ENCODE measurements around the gene XPNPEP1. TPM values are rescaled to one million over a fixed set of nuclear protein-coding genes. Genes with fewer than 3 reads are reported as not detected.

XPNPEP1 gene
- polyA plus RNA-seq, 1 of the 3 experiments (the other 2 are of a cell fraction), result 167 TPM

GRCh38 chr10:109894516-109894915, 28.8 kb downstream of the XPNPEP1 start:
- POLR2A ChIA-PET, result no interaction called here
- no peak overlapping the region for H3K9ac ChIP-seq

More at GRCh38 chr10:109894516-109894915, 28.8 kb downstream of the XPNPEP1 start:
- TF ChIP-seq FOXJ3 (CRISPR knock-in tag; IDR thresholded peaks at IDR 0.05) (no peak), REST (IDR thresholded peaks at IDR 0.05; ENCODE audit: low read depth, low read length) (no peak), USF1 (IDR thresholded peaks at IDR 0.05; ENCODE audit: borderline replicate concordance, low read depth) (no peak), NFIC (IDR thresholded peaks at IDR 0.05; ENCODE audit: borderline replicate concordance) (no peak), YY1 (IDR thresholded peaks at IDR 0.05; ENCODE audit: low read depth) (no peak), GATA2 (CRISPR knock-in tag; IDR thresholded peaks at IDR 0.05) (no peak), RFX5 (IDR thresholded peaks at IDR 0.05; ENCODE audit: low read length) (no peak), CTCF (IDR thresholded peaks at IDR 0.05) (no peak), POLR2AphosphoS5 (IDR thresholded peaks at IDR 0.05; ENCODE audit: low read depth, low read length) (no peak), EP300 (IDR thresholded peaks at IDR 0.05; ENCODE audit: borderline replicate concordance in 1 of 2, low read depth in 1 of 2, low read length in 1 of 2) (no peak), RXRA (IDR thresholded peaks at IDR 0.05; ENCODE audit: borderline replicate concordance, low read depth) (no peak), MEF2A (IDR thresholded peaks at IDR 0.05; ENCODE audit: borderline replicate concordance, low read depth) (no peak), FOSL2 (IDR thresholded peaks at IDR 0.05; ENCODE audit: borderline replicate concordance, low read depth) (no peak), NRF1 (IDR thresholded peaks at IDR 0.05; ENCODE audit: low read depth, low read length) (no peak), MAX (IDR thresholded peaks at IDR 0.05; ENCODE audit: low read depth) (no peak), RAD21 (IDR thresholded peaks at IDR 0.05; ENCODE audit: low read length) (no peak)
- Histone ChIP-seq H2AFZ (ENCODE audit: low read depth) (no peak overlapping the region), H3K36me3 (replicated peaks in 1 of 2; ENCODE audit: control insufficient read depth in 1 of 2, insufficient read depth in 2 of 2, low read length in 1 of 2) (peaks cover 20 to 23% of the 10 kb centered on the region in 2 experiments), H3K9me3 (no peaks in the 10 kb centered on the region), H3K79me2 (ENCODE audit: insufficient read depth) (peaks cover 32% of the 10 kb centered on the region), H3F3A (replicated peaks; ENCODE audit: insufficient read depth) (peaks cover 10% of the 10 kb centered on the region), H3K4me1 (ENCODE audit: control insufficient read depth in 1 of 2, insufficient read depth in 2 of 2, low read depth in 1 of 2, low read length in 1 of 2) (peaks cover 20 to 27% of the 10 kb centered on the region in 2 experiments; a peak in 3 of 4 replicates), H3K4me3 (ENCODE audit: low read depth in 2 of 2, low read length in 1 of 2) (no peak overlapping the region), H3K27me3 (ENCODE audit: insufficient read depth) (no peaks in the 10 kb centered on the region), H3K9me2 (no peaks in the 10 kb centered on the region), H4K20me1 (ENCODE audit: insufficient read depth) (no peaks in the 10 kb centered on the region), H3K4me2 (no peak overlapping the region), H3K27ac (ENCODE audit: low read depth in 2 of 2, low read length in 1 of 2) (peak overlapping the region; percentile 13 to 67; a peak in 3 of 4 replicates)
- no peak for DNase-seq
- CTCF ChIA-PET, result interaction anchor here (0.6 to 7.6 kb wide), 2 partner anchors 10 to 40 kb away, joined by 3 to 61 read pairs; no protein-coding TSS in a partner anchor
- 95% methylated on average over 5 of the region's 5 CpGs for WGBS (ENCODE audit: low lambda C conversion rate)

All from SK-N-SH (cell line).